HG02798 (cell line): ENCODE results near the gene EIPR1.

Experiments used
- ATAC-seq: cut with Tn5 transposase; IDR thresholded peaks from one replicate; pipeline ENCODE4 v1.9.1; 2021; ENCODE audit warnings: mild to moderate bottlenecking; ENCODE audit not compliant: unreplicated experiment, poor library complexity

The EIPR1 gene

GRCh38 chr2:3278521-3279218 is 98.9 kb downstream of the EIPR1 start:
- ATAC-seq: no peak

DNA sequence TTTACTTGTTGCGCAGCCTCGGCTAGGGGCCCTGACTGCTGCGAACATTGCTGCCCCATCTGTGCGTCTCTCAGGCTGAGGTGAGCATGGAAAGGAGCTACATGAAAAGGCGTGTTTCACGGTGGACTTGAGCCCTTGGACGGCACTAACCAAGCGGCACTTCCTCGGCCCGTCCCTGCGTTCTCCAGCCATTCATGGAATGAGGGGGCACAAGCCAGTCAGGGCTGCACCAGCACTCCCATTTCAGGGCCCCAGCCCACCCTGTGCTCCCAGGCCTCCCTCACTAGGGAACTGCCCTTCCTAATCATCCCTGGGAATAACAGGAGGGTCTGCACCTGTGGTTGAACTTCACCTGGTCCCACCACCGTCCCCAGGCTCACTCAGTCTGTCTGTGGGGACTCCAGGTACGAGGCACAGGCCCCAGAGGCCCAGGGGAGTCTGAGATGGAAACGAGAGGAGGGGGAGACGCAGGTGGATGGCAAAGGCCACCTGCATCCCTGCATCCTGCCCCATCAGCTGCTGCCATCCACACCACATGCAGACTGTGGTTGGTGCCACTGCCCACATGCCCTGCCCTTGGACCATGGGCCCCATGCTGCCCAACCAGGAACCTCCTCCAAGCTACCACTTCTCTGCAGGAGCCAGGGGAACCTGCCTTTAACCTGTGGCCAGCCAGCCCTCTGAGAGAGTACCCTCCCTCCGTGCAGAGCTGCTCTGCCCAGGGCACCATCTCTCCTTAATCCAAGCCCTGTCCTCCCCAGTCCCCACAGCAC is 99.7 kb downstream of the EIPR1 start:
- no peak for ATAC-seq

DNA sequence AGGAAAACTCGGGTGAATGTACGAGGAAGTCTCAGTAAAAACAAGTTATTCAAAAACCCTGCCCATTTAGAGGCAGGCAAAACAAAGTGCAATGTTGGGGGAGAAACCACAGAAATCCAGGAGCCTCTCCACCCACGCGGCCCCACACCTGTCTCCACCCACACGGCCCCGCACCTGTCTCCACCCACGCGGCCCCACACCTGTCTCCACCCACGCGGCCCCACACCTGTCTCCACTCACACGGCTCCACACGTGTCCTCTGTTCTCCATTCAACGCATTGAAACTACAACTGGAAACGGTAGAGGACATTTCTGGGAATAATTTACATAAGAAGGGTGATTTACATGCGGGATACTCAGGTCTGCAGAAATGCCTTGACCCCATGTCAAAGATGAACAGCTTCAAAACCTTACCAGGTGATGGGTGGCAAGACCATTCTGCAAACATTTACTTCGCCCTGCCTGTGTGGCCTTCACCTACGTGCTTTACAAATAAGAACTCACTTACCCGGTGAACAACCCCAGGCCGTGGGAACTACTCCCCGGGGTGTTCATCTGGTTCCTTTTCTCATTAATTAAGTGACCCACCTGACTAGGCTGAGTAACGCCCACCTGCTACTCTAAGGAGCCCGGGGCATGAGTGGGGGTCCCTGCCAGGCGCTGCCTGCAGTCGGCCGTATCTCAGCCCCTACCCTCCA is 100.4 kb downstream of the EIPR1 start:
- no peak for ATAC-seq

- no peak for ATAC-seq
These were observed 104.9 kb downstream of the EIPR1 start for GRCh38 chr2:3272761-3273160.

GRCh38 chr2:3270095-3270478 is 107.5 kb downstream of the EIPR1 start:
- ATAC-seq: no peak

DNA sequence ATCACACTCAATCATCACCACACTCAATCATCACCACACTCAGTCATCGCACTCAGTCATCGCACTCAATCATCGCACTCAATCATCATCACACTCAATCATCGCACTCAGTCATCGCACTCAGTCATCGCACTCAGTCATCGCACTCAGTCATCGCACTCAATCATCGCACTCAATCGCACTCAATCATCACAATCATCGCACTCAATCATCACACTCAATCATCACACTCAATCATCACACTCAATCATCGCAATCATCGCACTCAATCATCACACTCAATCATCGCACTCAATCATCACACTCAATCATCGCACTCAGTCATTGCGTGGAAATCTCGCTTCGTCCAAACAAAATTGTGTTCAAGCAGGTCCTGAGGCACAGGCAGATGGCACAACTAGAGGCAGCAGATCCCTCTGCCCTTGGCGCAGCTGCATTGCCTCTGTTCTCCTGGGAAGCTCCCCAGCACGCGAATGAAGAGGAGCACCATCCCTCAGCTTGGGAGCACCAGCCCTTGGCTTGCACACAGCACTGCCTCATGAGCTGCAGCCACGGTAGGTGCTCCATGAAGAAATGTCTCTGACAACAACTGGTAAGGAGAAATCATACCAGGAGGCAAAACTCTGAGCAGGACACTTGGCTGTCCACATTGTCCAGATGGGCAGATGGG is 108.1 kb downstream of the EIPR1 start:
- no peak for ATAC-seq

- no peak for ATAC-seq
These were observed 109.0 kb downstream of the EIPR1 start for GRCh38 chr2:3268705-3269029.

- ATAC-seq: no peak
These were observed 109.5 kb downstream of the EIPR1 start for GRCh38 chr2:3267869-3268704.

- ATAC-seq: no peak
These were observed 110.4 kb downstream of the EIPR1 start for GRCh38 chr2:3266925-3267867.

- no peak for ATAC-seq
These were observed 111.4 kb downstream of the EIPR1 start for GRCh38 chr2:3265981-3266924.

DNA sequence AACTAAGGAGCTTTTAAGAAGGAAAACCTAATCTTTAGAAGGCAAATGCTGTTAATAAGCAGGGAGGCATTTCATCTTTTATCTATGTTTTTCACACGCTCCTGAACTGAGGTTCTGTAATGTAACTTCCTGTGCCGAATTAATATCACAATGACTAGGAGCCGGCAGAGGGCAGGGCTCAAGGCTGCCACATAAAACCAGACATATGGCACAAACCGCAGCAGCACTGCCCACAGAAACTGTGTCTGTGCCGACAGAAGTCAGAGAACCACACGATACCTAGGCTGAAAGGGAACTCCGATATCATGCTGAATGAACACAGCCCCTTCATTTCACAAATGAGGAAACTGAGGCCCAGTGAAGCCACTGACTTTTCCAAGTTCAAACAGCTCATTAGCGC is 112.1 kb downstream of the EIPR1 start:
- no peak for ATAC-seq

GRCh38 chr2:3264010-3264744 is 113.4 kb downstream of the EIPR1 start:
- no peak for ATAC-seq

GRCh38 chr2:3263487-3263886 is 114.1 kb downstream of the EIPR1 start:
- ATAC-seq: no peak

GRCh38 chr2:3262437-3263388 is 114.9 kb downstream of the EIPR1 start:
- ATAC-seq: no peak

GRCh38 chr2:3261511-3261910 is 116.1 kb downstream of the EIPR1 start:
- ATAC-seq: no peak

- no peak for ATAC-seq
These were observed 116.7 kb downstream of the EIPR1 start for GRCh38 chr2:3260959-3261358.
